GM10266 (cell line): ENCODE data around the gene EPAS1.

Experiments used
- DNase-seq: peaks from one replicate; pipeline ENCODE4 v3.0.0; 2012; ENCODE audit errors: extremely low spot score
- CTCF ChIP-seq: IDR thresholded peaks from 2 replicates; pipeline ENCODE4 v1.5.1; 2012; ENCODE audit warnings: mild to moderate bottlenecking, low read depth; ENCODE audit not compliant: control insufficient read depth, insufficient read depth; ENCODE audit errors: missing control alignments

EPAS1 gene

DNA sequence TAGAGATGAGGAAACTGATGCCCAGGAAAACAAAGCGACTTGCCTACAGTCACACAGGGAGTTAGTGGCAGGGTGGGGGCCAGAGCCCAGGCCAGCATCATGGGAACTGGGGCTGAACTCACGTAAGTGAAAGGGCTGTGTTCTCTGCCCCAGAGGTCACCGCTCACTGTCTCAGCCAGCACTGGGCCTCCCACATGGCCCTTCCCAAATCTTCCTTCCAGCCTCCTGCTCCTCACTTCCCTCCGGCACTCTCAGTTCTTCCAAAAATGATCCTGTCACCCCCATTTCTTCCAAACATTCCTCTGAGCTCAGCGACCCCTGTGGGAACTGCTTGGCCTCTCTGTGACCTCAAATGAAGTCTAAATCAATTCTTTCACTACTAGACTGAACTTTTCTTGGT is 91.7 kb downstream of the EPAS1 start:
- DNase-seq, result no peak
- no peak for TF ChIP-seq CTCF

GRCh38 chr2:46389417-46389916 is 92.3 kb downstream of the EPAS1 start:
- TF ChIP-seq CTCF, result no peak
- no peak for DNase-seq

GRCh38 chr2:46390036-46390435 is 92.8 kb downstream of the EPAS1 start:
- no peak for DNase-seq
- no peak for TF ChIP-seq CTCF

GRCh38 chr2:46390901-46391395 is 93.7 kb downstream of the EPAS1 start:
- no peak for TF ChIP-seq CTCF
- no peak for DNase-seq

DNA sequence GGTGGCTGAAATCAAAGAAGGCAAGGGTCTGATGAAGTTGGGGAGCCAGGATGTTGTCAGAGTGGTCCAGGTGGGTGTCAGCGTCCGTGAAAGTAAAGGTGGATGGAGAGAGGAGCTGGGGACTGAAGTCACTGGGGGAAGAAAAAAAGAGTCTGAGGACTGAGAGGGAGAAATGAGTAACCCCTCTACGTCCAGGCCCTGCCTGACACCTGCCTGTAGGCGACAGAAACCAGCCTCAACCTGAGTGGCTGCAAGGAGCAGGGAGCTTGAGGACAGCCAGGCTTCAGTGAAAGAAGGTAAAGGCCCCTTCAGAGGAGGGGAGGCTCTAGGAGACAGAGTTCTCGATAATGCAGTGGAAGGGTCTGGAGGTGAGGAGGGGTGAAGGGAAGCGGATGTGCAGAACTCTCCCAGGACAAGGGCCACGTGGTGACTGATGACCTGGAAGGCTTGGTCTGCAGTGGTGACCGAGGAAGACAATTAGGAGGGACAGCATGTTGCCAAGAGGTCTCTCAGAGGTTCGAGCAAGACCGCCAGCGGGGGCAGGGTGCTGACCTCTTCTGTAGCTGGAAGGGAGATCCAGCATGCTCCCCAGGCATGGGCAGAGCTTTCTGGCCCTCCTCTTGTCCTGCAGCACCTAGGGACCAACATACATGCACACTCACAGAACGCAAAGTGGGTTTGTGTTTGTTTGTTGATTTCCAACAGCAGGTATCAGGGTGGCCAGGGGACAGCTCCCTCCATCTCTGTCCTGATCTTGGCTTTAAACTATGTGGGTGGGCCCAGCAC is 95.5 kb downstream of the EPAS1 start:
- no peak for DNase-seq
- no peak for TF ChIP-seq CTCF

GRCh38 chr2:46393347-46393820 is 96.2 kb downstream of the EPAS1 start:
- DNase-seq, result no peak
- no peak for TF ChIP-seq CTCF

- DNase-seq, result no peak
- no peak for TF ChIP-seq CTCF
These were observed 96.7 kb downstream of the EPAS1 start for GRCh38 chr2:46393865-46394264.
